ENCODE measurements around the gene PRMT7. TPM values are rescaled to one million over a fixed set of nuclear protein-coding genes. Genes with fewer than 3 reads are reported as not detected.

PRMT7 gene
- total and polyA plus RNA-seq, 2 donors (not counting 1 experiment from before 2014, with no cell fraction given), result 76.9 to 80.4 TPM

DNA sequence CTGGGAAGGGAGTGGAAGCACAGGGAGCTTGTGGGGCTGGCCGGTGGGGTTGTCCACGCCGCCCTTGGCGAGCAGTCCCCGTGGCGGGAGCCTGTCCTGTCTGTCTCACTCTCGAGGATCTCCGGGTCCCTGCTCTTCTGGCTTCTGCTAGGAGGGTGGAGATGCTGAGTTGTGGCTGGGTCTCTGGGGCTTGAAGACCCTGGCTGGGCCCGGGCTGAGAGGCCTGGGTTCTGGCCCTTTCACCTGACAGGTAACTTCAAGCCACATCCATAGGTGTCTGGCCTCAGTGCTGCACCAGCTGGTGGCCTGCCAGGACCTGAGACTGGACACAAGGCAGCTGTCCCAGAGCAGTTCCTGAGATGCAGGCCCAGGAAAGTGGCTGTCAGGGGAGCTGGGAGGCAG, 46.7 kb downstream of the PRMT7 start:
- DNase-seq, result no peak

GRCh38 chr16:68357923-68358322, 47.1 kb downstream of the PRMT7 start:
- peaks cover 0 to 3% (median 0%) of the 10 kb centered on the region in 3 donors for H3K9me3 ChIP-seq (ENCODE audit: control extremely low read depth in 1 of 3, control insufficient read depth in 2 of 3, insufficient read depth in 1 of 3, low read length in 2 of 3)
- peaks cover 0 to 44% of the 10 kb centered on the region in 2 experiments for H3K36me3 ChIP-seq (replicated peaks in 1 of 2; ENCODE audit: control extremely low read depth in 1 of 2, control insufficient read depth in 1 of 2, extremely low read depth in 1 of 2, insufficient read depth in 2 of 2, low read length in 1 of 2)
- ChIA-PET CTCF (no interaction called here), POLR2A (no interaction called here)
- H3K4me3 Mint-ChIP-seq, result no peak overlapping the region
- no peaks in the 10 kb centered on the region for H3K27me3 Mint-ChIP-seq
- intact Hi-C loops (cut with micrococcal nuclease), result no loop called here
- no peak overlapping the region for H3K27ac Mint-ChIP-seq
- no peaks in the 10 kb centered on the region for H3K79me2 ChIP-seq (ENCODE audit: control insufficient read depth, insufficient read depth, low read length)
- no peak overlapping the region for H3K4me3 ChIP-seq (ENCODE audit: control extremely low read depth in 1 of 5, extremely low read depth in 1 of 5, insufficient read depth in 1 of 5, low read depth in 2 of 5, low read length in 4 of 5)
- H3K4me2 ChIP-seq (replicated peaks; ENCODE audit: low read depth, low read length, poor library complexity, severe bottlenecking), result no peak overlapping the region
- H3K4me1 ChIP-seq (ENCODE audit: control insufficient read depth in 2 of 2, insufficient read depth in 2 of 2, low read length in 2 of 2), result peaks cover 15 to 18% of the 10 kb centered on the region in 2 donors
- no peak overlapping the region for H3K27ac ChIP-seq (ENCODE audit: low read length in 2 of 2)
- H4K20me1 ChIP-seq (ENCODE audit: control insufficient read depth, insufficient read depth, low read length, poor library complexity, severe bottlenecking), result peaks cover 8% of the 10 kb centered on the region
- no peaks in the 10 kb centered on the region for H3K27me3 ChIP-seq (replicated peaks in 1 of 4; ENCODE audit: control extremely low read depth in 1 of 4, control insufficient read depth in 3 of 4, insufficient read depth in 4 of 4, low read length in 3 of 4)
- H3K9ac ChIP-seq (ENCODE audit: low read length), result no peak overlapping the region
- H2AFZ ChIP-seq (ENCODE audit: insufficient read depth, low read depth, low read length, poor library complexity, severe bottlenecking), result no peak overlapping the region
- WGBS (ENCODE audit: insufficient coverage), result 98% methylated on average over 10 of the region's 11 CpGs
- TF ChIP-seq, protein P1, sequence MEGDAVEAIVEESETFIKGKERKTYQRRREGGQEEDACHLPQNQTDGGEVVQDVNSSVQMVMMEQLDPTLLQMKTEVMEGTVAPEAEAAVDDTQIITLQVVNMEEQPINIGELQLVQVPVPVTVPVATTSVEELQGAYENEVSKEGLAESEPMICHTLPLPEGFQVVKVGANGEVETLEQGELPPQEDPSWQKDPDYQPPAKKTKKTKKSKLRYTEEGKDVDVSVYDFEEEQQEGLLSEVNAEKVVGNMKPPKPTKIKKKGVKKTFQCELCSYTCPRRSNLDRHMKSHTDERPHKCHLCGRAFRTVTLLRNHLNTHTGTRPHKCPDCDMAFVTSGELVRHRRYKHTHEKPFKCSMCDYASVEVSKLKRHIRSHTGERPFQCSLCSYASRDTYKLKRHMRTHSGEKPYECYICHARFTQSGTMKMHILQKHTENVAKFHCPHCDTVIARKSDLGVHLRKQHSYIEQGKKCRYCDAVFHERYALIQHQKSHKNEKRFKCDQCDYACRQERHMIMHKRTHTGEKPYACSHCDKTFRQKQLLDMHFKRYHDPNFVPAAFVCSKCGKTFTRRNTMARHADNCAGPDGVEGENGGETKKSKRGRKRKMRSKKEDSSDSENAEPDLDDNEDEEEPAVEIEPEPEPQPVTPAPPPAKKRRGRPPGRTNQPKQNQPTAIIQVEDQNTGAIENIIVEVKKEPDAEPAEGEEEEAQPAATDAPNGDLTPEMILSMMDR (IDR thresholded peaks at IDR 0.05), result no peak
- no peak for TF ChIP-seq EZH2 (IDR thresholded peaks at IDR 0.05; ENCODE audit: borderline replicate concordance, insufficient read depth, low read depth, low read length, poor library complexity, severe bottlenecking)
- peaks cover 18% of the 10 kb centered on the region for H3K4me1 Mint-ChIP-seq
- no peak for DNase-seq
- ATAC-seq (ENCODE audit: low read depth), result no peak
- no peaks in the 10 kb centered on the region for H3K9me3 Mint-ChIP-seq (ENCODE audit: insufficient read depth)

More for the DNA sequence above, 46.7 kb downstream of the PRMT7 start:
- 96% methylated on average over 9 of the region's 9 CpGs for WGBS (ENCODE audit: insufficient coverage)
- TF ChIP-seq, protein P1 (IDR thresholded peaks at IDR 0.05), result no peak
- TF ChIP-seq EZH2 (IDR thresholded peaks at IDR 0.05; ENCODE audit: borderline replicate concordance, insufficient read depth, low read depth, low read length, poor library complexity, severe bottlenecking), result no peak
- Histone ChIP-seq H3K9ac (ENCODE audit: low read length) (no peak overlapping the region), H3K79me2 (ENCODE audit: control insufficient read depth, insufficient read depth, low read length) (no peaks in the 10 kb centered on the region), H3K9me3 (ENCODE audit: control extremely low read depth in 1 of 3, control insufficient read depth in 2 of 3, insufficient read depth in 1 of 3, low read length in 2 of 3) (peaks cover 0 to 3% (median 0%) of the 10 kb centered on the region in 3 donors), H3K4me1 (ENCODE audit: control insufficient read depth in 2 of 2, insufficient read depth in 2 of 2, low read length in 2 of 2) (peaks cover 15 to 18% of the 10 kb centered on the region in 2 donors), H3K4me3 (ENCODE audit: control extremely low read depth in 1 of 5, extremely low read depth in 1 of 5, insufficient read depth in 1 of 5, low read depth in 2 of 5, low read length in 4 of 5) (no peak overlapping the region), H4K20me1 (ENCODE audit: control insufficient read depth, insufficient read depth, low read length, poor library complexity, severe bottlenecking) (peaks cover 8% of the 10 kb centered on the region), H2AFZ (ENCODE audit: insufficient read depth, low read depth, low read length, poor library complexity, severe bottlenecking) (no peak overlapping the region), H3K4me2 (replicated peaks; ENCODE audit: low read depth, low read length, poor library complexity, severe bottlenecking) (no peak overlapping the region), H3K36me3 (replicated peaks in 1 of 2; ENCODE audit: control extremely low read depth in 1 of 2, control insufficient read depth in 1 of 2, extremely low read depth in 1 of 2, insufficient read depth in 2 of 2, low read length in 1 of 2) (peaks cover 0 to 48% of the 10 kb centered on the region in 2 experiments), H3K27me3 (replicated peaks in 1 of 4; ENCODE audit: control extremely low read depth in 1 of 4, control insufficient read depth in 3 of 4, insufficient read depth in 4 of 4, low read length in 3 of 4) (no peaks in the 10 kb centered on the region), H3K27ac (ENCODE audit: low read length in 2 of 2) (no peak overlapping the region)
- H3K4me1 Mint-ChIP-seq, result peaks cover 18% of the 10 kb centered on the region
- ATAC-seq (ENCODE audit: low read depth), result no peak
- H3K9me3 Mint-ChIP-seq (ENCODE audit: insufficient read depth), result no peaks in the 10 kb centered on the region
- no peak overlapping the region for H3K4me3 Mint-ChIP-seq
- ChIA-PET POLR2A (no interaction called here), CTCF (no interaction called here)
- intact Hi-C loops (cut with micrococcal nuclease), result no loop called here
- no peak overlapping the region for H3K27ac Mint-ChIP-seq
- no peaks in the 10 kb centered on the region for H3K27me3 Mint-ChIP-seq
